HG02571 (cell line): Measurements from ENCODE around the gene C5AR2.
"Not testable (repeated sequence)": the region's sequence is repeated elsewhere in the genome, so short reads cannot be mapped to it uniquely, and the experiment has no call there.

Experiments used
- ATAC-seq: cut with Tn5 transposase; IDR thresholded peaks from one replicate; pipeline ENCODE4 v1.9.1; 2021; ENCODE audit warnings: mild to moderate bottlenecking, moderate library complexity; ENCODE audit not compliant: unreplicated experiment

The C5AR2 gene

GRCh38 chr19:47358936-47359335 is 27.0 kb downstream of the C5AR2 start:
- ATAC-seq = no peak

GRCh38 chr19:47362321-47362720 is 30.3 kb downstream of the C5AR2 start:
- ATAC-seq = no peak

GRCh38 chr19:47363758-47364531 is 32.0 kb downstream of the C5AR2 start:
- ATAC-seq = no peak

GRCh38 chr19:47365455-47365854 is 33.5 kb downstream of the C5AR2 start:
- ATAC-seq = not testable (repeated sequence)

- no peak for ATAC-seq
Observed at GRCh38 chr19:47370045-47370611, 38.2 kb downstream of the C5AR2 start.

GRCh38 chr19:47371261-47371660 is 39.3 kb downstream of the C5AR2 start:
- ATAC-seq = no peak

- ATAC-seq = no peak
Observed at GRCh38 chr19:47372603-47373002, 40.6 kb downstream of the C5AR2 start.

GRCh38 chr19:47373246-47374240 is 41.6 kb downstream of the C5AR2 start:
- no peak for ATAC-seq

GRCh38 chr19:47374876-47375693 is 43.1 kb downstream of the C5AR2 start:
- ATAC-seq = no peak

- no peak for ATAC-seq
Observed at GRCh38 chr19:47375694-47376588, 44.0 kb downstream of the C5AR2 start.

- ATAC-seq = no peak
Observed at GRCh38 chr19:47376589-47377144, 44.7 kb downstream of the C5AR2 start.

GRCh38 chr19:47377208-47377701 is 45.3 kb downstream of the C5AR2 start:
- no peak for ATAC-seq

GRCh38 chr19:47377801-47378200 is 45.8 kb downstream of the C5AR2 start:
- ATAC-seq = no peak

- no peak for ATAC-seq
Observed at GRCh38 chr19:47378246-47378645, 46.3 kb downstream of the C5AR2 start.

- no peak for ATAC-seq
Observed at GRCh38 chr19:47379381-47379938, 47.5 kb downstream of the C5AR2 start.

GRCh38 chr19:47380559-47380958 is 48.6 kb downstream of the C5AR2 start:
- no peak for ATAC-seq

GRCh38 chr19:47381121-47381520 is 49.1 kb downstream of the C5AR2 start:
- ATAC-seq = no peak

- ATAC-seq = no peak
Observed at GRCh38 chr19:47381653-47382279, 49.8 kb downstream of the C5AR2 start.
